ENCODE data around the gene KRTAP9-7.
A peak's percentile ranks its signal among the peaks of the same experiment; 100 is the strongest.
"Not testable (repeated sequence)": the region's sequence is repeated elsewhere in the genome, so short reads cannot be mapped to it uniquely, and the experiment has no call there.

The KRTAP9-7 gene

DNA sequence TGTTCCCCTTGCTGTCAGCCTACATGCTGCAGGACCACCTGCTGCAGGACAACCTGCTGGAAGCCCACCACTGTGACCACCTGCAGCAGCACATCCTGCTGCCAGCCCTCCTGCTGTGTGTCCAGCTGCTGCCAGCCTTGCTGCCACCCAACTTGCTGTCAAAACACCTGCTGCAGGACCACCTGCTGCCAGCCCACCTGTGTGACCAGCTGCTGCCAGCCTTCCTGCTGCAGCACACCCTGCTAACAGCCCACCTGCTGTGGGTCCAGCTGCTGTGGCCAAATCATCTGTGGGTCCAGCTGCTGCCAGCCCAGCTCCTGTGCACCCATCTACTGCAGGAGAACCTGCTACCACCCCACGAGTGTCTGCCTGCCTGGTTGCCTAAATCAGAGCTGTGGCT is 4.2 kb upstream of the KRTAP9-7 start:
- DNase-seq (ENCODE audit: low read depth in 1 of 2, low spot score in 1 of 2): not testable (repeated sequence)

DNA sequence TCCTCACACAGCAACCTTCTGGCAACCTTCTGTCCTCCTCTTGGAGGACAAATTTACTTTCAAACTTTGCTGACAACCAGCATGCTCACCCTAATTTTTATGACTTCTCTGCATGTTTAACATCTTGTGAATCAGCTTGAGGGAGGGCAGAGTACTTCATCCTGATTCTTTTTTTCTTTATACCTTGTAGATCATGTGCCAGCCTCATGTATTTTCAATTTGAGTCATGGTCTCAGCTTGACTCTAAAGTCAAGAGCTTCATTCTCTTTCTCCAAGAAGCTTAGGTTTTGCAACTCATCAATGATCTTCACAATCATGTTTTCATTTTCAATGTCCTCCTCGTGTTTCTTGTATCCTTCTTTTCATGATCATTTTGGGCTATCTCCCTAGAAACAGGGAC is 3.6 kb upstream of the KRTAP9-7 start:
- DNase-seq (ENCODE audit: low read depth in 1 of 2, low spot score in 1 of 2): no peak

GRCh38 chr17:41278176-41278955 is 2.9 kb downstream of the KRTAP9-7 start:
- DNase-seq (ENCODE audit: low read depth in 1 of 2, low spot score in 1 of 2): no peak

- DNase-seq (ENCODE audit: low read depth in 1 of 2, low spot score in 1 of 2): no peak
These were observed 8.5 kb downstream of the KRTAP9-7 start for GRCh38 chr17:41284043-41284442.

- no peak for DNase-seq (ENCODE audit: low read depth in 1 of 2, low spot score in 1 of 2)
These were observed 9.0 kb downstream of the KRTAP9-7 start for GRCh38 chr17:41284546-41284945.

- DNase-seq (ENCODE audit: low read depth in 1 of 2, low spot score in 1 of 2): no peak
These were observed 11.6 kb downstream of the KRTAP9-7 start for GRCh38 chr17:41287050-41287449.

- DNase-seq (ENCODE audit: low read depth in 1 of 2, low spot score in 1 of 2): no peak
These were observed 18.5 kb downstream of the KRTAP9-7 start for GRCh38 chr17:41294016-41294415.

DNA sequence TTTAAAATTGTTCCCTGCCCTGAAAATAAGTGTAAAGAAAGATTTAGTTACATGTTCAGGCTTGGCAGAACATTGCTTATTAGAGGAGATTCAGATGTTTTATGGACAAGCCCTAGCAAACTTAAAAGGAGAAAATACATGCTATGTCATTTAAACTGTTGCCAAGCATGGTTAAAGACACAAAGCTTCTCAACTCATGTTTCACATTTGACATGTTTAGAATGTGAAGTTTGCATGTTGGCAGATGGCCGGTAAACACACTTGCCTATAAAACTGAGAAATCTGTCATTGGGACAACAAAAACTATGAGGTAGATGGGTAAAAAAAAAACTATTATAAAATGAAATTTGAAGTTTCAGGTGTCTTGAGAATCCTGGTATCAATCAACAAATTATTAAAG is 21.3 kb downstream of the KRTAP9-7 start:
- no peak for DNase-seq (ENCODE audit: low read depth in 1 of 2, low spot score in 1 of 2)

GRCh38 chr17:41298458-41299135 is 23.1 kb downstream of the KRTAP9-7 start:
- no peak for DNase-seq (ENCODE audit: low read depth in 1 of 2, low spot score in 1 of 2)

DNA sequence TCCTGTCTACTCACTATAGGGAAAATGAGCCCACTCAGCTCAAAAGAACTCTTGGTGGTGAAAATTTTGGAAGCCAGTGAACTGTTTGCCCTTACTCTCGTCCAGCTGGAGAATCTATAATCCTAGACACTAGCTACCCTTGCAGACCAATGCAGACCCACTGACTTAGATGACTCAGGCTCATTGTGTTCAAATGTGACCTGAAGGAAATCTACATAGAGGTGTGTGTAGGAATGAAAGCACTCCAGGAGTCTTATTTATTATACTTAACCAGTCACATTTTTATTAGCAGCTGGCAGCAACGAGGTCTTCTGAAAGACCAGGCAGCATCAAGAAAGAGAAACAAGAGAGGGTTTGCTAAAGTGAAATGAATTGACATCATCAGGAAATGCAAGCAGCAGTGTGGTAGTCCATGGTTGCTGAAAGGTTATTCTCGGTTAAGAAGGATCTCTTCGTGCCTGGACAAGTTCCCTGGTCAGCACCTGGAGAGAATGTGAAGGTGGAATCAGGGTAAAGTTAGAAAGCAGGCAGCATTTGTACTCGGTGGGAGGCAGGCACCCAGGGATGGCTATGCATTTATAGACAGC is 25.8 kb downstream of the KRTAP9-7 start:
- no peak for DNase-seq (ENCODE audit: low read depth in 1 of 2, low spot score in 1 of 2)

DNA sequence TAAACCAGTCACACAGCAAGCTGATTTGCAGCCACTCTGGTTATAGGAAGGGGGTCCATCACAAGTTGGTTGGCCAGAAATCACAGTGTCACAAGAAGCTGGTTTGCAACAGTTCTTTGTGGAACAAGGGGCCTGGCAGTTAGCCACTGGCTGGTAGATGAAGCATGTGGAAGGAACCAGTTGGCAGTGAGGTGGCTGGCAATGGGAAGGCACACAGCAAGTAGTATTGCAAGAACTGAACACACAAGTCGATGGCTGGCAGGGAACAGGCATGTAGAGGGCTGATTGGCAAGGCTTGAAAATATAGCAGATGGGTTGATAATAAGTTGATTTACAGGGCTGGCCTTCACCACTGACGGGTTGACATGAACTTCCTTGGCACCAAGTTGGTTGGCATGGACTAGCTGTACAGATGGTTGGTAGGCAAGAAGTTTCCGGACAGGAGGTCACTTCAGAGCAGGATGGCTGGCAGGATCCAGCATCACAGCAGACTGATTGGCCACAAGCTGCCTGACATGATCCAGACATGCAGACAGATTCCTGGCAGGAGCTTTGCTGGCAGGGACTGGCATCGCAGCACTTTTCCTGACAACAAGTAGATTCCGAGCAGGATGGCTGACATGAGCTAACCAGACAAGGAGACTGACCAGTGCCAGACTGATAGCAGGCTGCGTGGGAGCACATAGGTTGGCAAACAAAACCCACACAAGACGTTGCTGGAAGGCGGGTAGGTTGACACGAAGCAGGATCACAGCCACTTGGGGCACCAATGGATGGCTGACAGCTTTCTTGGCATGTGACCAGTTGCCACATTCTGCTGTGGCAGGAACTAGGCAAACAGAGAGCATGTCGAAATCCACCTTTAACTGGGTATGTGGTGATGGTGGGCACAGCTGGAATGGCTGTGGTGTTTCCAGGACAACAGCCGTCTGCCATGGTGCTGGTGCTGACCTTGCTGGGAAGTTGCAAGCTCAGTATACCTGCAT is 26.7 kb downstream of the KRTAP9-7 start, which contains the start of gene KRTAP29-1:
TSS of gene KRTAP29-1 (minus strand) at position 936 of the 986 bp plus-strand sequence. CDS start at position 936, 0 bp downstream.
- no peak for DNase-seq (ENCODE audit: low read depth in 1 of 2, low spot score in 1 of 2)

GRCh38 chr17:41302981-41303380 is 27.5 kb downstream of the KRTAP9-7 start:
- no peak for DNase-seq (ENCODE audit: low read depth in 1 of 2, low spot score in 1 of 2)

- no peak for DNase-seq (ENCODE audit: low read depth in 1 of 2, low spot score in 1 of 2)
These were observed 28.6 kb downstream of the KRTAP9-7 start for GRCh38 chr17:41304091-41304490.

GRCh38 chr17:41307647-41308046 is 32.1 kb downstream of the KRTAP9-7 start:
- no peak for DNase-seq (ENCODE audit: low read depth in 1 of 2, low spot score in 1 of 2)

GRCh38 chr17:41308251-41308917 is 32.9 kb downstream of the KRTAP9-7 start:
- peak in 1 of 2 donors; percentile 71 for DNase-seq (ENCODE audit: low read depth in 1 of 2, low spot score in 1 of 2)

- peak in 1 of 2 donors; percentile 40 for DNase-seq (ENCODE audit: low read depth in 1 of 2, low spot score in 1 of 2)
These were observed 33.4 kb downstream of the KRTAP9-7 start, which contains the start of gene KRTAP16-1 for GRCh38 chr17:41308918-41309359. Gene KRTAP16-1 (minus strand): TSS chr17:41309309. CDS start chr17:41309253, 56 bp downstream.

DNA sequence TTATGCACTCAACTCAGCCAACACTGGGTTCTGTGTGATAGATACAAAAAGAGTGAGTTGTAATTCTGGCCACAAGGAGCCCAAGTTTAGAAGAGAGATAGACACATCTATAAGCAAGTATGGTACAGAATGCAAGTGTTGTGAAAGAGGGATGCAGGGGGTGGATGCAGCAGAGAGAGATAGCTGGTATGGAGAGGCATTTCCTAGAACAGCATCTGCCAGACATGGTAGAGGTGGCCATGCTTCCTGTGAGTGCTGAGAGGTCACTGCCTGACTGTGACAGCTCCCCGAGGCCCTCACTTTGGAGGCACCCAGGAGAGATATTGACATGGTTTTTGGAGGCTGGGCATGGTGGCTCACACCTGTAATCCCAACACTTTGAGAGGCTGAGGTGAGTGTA is 35.6 kb downstream of the KRTAP9-7 start:
- no peak for DNase-seq (ENCODE audit: low read depth in 1 of 2, low spot score in 1 of 2)

DNA sequence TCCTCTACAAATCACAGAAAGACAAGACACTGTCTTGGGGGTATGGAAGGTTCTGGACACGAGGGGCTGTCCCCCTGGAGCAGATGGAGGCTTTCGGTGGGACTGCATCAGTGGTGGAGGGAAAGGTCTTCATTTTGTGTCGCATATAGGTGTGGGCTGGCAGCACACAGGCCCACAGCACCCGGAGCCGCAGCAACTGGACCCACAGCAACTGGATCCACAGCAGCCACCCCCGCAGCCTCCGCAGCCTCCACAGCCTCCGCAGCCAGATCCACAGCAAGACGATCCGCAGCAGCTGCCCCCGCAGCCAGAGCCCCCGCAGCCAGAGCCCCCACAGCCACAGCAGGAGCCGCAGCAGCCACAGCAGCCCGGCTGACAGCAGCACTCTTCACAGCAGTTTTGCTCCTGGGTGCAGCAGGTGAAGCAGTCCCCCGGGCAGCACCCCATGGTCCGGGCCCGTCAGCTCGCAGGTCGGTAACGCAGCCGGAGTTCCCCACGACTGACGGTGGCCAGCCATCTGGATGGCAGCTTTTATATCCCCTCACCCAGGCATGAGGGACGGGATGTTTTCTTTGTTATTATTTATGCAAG is 39.8 kb downstream of the KRTAP9-7 start, which contains the start of gene KRTAP17-1:
TSS of gene KRTAP17-1 (minus strand) at position 507 of the 591 bp plus-strand sequence. CDS start at position 447, 60 bp downstream.
- DNase-seq (ENCODE audit: low read depth in 1 of 2, low spot score in 1 of 2): no peak

- no peak for DNase-seq (ENCODE audit: low read depth in 1 of 2, low spot score in 1 of 2)
These were observed 40.4 kb downstream of the KRTAP9-7 start for GRCh38 chr17:41315814-41316445.
